Measurements from ENCODE around the gene ERF.
A peak's percentile ranks its signal among the peaks of the same experiment; 100 is the strongest.
"Not testable (repeated sequence)": the region's sequence is repeated elsewhere in the genome, so short reads cannot be mapped to it uniquely, and the experiment has no call there.

The ERF gene

DNA sequence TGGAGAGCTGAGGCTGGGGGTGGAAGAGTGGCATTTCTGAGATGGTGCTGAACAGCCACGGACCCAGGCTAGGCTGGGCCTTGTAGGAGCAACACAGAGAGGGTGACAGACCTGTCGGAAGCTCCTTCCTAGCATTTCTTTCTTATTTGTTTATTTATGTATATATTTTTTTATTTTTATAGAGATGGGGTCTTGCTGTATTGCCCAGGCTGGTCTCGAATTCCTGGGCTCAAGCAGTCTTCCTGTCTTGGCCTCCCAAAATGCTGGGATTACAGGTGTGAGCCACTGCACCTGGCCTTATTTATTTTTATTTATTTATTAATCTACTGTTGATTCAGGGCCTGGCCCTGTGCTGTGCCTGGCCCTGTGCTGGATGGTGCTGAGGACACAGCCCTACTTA lies 20.6 kb upstream of the ERF start:
- DNase-seq (ENCODE audit: low spot score) = no peak

DNA sequence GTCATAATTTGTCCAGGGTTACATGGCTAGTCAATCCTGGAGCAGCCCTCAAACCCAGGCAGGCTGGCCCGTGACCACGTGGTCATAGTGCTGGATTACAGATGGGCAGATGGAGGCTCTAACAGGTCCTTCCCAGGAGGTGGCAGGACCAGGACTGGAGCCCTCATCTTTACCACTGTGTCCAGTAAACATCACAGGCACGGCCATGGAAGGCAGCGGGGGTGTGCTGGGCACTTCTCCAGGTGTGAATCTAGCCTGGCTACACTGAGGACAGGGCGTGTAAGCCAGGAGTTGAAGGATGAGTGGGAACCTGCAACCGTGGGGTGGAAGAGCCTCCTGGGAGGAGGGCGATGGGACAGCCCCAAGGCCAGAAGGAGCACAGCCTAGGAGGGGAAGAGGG lies 20.2 kb upstream of the ERF start:
- DNase-seq (ENCODE audit: low spot score) = no peak

DNA sequence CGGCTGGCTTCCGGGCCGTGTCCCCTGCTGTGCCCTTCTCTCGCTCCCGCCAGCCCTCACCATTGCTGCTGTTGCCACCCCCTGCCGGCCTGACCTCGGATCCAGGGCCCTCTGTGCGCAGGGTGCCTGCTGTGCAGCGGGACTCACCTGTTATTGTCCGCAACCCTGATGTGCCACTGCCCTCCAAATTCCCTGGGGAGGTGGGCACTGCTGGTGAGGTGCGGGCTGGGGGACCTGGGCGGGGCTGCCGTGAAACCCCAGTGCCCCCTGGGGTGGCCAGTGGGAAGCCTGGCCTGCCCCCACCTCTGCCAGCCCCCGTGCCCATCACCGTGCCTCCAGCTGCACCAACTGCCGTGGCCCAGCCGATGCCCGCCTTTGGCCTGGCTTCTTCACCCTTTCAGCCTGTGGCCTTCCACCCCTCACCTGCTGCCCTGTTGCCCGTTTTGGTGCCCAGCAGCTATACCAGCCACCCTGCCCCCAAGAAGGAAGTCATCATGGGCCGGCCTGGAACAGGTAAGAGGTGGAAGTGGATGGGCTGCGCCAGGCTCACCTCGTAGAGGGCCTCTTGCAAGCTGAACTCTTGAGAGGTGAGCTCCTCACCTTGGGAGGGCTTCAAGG lies 19.2 kb upstream of the ERF start:
- no peak for DNase-seq (ENCODE audit: low spot score)

DNA sequence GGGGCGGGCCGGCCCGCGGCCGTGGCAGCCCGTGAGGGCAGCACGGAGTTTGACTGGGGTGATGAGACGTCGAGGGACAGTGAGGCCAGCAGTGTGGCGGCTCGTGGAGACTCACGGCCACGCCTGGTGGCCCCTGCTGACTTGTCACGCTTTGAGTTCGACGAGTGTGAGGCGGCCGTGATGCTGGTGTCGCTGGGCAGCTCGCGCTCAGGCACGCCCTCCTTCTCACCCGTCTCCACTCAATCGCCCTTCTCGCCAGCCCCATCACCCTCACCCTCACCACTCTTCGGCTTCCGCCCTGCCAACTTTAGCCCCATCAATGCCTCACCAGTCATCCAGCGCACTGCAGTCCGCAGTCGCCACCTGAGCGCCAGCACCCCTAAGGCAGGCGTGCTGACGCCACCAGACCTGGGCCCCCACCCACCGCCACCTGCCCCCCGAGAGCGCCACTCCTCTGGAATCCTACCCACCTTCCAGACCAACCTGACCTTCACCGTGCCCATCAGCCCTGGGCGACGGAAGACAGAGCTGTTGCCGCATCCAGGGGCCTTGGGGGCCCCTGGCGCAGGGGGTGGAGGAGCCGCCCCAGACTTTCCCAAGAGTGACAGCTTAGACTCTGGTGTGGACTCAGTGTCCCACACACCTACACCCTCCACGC lies 18.6 kb upstream of the ERF start:
- DNase-seq (ENCODE audit: low spot score) = no peak

DNA sequence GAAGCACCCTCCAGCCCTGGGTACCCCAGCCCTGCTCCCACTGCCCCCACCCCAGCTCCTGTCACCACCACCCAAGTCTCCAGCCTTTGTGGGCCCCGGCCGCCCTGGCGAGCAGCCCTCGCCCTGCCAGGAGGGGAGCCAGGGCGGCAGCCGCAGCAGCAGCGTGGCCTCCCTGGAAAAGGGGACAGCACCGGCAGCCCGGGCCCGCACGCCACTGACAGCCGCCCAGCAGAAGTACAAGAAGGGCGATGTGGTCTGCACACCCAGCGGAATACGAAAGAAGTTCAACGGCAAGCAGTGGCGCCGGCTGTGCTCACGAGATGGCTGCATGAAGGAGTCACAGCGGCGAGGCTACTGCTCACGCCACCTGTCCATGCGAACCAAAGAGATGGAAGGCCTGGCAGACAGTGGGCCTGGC lies 18.1 kb upstream of the ERF start:
- no peak for DNase-seq (ENCODE audit: low spot score)

DNA sequence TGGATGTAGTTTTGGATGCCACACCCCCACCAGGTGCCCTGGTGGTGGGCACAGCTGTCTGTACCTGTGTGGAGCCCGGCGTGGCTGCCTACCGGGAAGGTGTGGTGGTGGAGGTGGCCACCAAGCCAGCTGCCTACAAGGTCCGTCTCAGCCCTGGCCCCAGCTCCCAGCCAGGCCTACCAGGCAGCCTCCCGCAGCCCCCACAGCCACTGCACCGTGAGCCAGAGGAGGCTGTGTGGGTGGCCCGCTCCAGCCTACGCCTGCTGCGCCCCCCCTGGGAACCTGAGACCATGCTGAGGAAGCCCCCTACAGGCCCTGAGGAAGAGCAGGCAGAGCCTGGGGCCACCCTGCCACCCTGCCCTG lies 17.6 kb upstream of the ERF start:
- no peak for DNase-seq (ENCODE audit: low spot score)

DNA sequence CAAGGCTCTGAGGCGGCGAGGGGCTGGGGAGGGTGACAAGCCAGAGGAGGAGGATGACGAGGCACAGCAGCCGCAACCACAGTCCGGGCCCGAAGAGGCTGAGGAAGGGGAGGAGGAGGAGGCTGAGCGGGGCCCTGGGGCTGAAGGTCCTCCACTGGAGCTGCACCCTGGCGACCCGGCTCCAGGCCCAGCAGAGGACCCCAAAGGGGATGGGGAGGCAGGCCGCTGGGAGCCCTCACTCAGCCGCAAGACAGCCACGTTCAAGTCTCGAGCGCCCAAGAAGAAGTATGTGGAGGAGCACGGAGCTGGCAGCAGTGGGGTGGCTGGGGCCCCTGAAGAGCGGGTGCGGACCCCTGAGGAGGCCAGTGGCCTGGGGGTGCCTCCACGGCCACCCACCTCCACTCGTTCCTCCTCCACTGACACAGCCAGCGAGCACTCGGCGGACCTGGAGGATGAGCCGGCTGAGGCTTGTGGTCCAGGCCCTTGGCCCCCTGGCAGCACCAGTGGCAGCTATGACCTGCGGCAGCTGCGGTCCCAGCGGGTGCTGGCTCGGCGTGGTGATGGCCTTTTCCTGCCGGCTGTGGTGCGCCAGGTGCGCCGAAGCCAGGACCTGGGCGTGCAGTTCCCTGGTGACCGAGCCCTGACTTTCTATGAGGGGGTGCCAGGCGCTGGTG lies 17.1 kb upstream of the ERF start:
- no peak for DNase-seq (ENCODE audit: low spot score)

GRCh38 chr19:42271045-42271419 lies 16.1 kb upstream of the ERF start:
- DNase-seq (ENCODE audit: low spot score) = no peak

- no peak for DNase-seq (ENCODE audit: low spot score)
Observed at GRCh38 chr19:42270346-42271044, 15.6 kb upstream of the ERF start.

DNA sequence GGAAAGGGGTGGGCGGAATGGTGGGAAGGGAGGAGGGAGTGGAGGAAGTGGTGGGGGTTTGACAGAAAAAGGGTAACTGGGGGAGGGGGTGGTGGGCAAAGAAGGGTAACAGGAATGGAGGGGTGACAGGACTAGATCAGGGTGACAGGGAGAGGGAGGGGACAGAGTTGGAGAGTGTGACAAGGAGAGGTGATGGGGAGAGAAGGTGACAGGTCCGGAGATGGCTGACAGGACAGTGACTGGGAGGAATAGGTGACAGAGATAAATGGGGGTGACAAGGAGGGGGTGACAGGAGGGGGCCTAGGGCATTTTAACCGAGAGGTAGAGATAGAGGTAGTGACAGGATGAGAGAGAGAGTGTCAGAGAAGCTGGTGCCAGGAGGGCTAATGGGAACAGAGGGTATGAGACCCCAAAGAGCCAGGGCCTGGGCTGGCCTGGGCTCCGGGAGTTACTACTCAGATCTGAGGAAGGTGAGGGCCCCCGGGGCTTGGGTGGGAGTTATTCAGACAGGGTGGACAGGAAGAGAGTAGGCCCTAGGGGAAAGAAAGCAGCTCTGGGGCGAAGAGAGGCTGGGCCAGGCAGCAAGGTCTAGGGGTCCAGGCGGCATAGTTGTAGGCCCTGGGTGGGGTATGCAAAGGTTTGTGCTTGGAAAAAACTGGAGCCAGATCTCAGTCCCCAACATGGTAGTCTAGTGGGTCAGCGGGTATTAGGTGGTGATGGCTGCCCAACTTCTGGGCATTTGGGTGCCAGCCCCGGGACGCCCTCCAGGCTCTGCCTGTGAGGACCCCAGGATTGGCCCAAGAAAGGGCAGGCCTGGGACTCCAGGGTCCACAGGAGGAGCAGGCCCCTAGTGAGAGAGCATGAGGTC lies 14.8 kb upstream of the ERF start:
- DNase-seq (ENCODE audit: low spot score) = no peak

DNA sequence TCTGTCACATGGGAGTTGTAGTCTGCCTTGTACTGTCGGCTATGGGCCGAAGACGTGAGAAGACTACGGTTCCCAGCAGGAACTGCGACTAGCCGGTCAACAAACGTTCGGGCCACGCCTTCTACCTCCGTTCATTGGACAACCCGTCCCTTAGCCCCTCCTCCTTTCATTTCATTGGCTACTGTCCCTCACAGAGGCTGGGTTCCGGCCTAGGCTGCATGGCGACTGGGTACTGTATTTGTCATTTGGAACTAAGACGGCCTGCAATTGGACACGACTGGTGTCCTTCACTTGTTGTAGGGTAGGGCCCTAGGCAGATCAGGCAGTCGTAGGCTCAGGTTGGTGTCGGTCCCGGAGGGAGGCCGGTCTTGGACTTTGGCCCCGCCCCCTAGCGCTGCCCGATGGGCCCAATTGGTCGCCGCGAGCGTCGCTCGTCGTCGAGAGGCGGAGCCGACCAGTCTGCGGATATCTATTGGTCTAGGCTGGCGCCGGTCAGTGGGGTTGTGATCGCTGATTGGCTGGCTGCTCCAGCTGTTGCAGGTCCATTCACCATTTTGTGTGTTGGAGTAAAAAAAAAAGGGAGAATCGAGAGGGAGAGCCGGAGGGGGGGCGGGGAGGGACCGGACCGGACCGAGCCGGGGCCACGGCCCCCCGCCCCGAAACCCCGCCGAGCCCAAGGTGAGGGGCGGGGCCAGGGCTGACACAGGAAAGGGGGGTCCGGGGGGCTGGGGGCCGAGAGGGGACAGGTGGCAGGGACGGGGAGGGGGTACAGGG lies 14.0 kb upstream of the ERF start, which contains the start of gene CIC:
CIC (plus strand) TSS at position 549 of the 774 bp plus-strand sequence. CDS start 2,532 bp downstream, outside the sequence.
- peak; percentile 99 for DNase-seq (ENCODE audit: low spot score)

GRCh38 chr19:42268142-42268703 lies 13.3 kb upstream of the ERF start:
- peak; percentile 97 for DNase-seq (ENCODE audit: low spot score)

- DNase-seq (ENCODE audit: low spot score) = no peak
Observed at GRCh38 chr19:42267644-42268141, 12.8 kb upstream of the ERF start.

DNA sequence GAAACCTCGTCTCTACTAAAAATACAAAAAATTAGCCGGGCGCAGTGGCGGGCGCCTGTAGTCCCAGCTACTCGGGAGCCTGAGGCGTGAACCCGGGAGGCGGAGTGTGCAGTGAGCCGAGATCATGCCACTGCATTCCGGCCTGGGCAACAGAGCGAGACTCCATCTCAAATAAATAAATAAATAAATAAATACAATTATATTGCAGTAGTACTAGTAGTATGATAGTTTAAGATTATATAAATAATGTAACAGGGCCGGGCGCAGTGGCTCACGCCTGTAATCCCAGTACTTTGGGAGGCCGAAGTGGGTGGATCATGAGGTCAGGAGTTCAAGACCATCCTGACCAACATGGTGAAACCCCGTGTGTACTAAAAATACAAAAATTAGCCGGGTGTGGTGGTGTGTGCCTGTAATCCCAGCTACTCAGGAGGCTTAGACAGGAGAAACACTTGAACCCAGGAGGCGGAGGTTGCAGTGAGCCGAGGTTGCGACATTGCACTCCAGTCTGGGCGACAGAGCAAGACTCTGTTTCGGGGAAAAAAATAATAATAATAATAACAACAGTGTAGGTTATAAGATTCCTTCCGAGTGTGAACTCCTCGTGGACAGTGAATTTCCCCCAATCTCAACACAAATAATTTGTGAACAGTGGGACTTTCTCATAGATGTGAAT lies 12.1 kb upstream of the ERF start:
- not testable (repeated sequence) for DNase-seq (ENCODE audit: low spot score)

DNA sequence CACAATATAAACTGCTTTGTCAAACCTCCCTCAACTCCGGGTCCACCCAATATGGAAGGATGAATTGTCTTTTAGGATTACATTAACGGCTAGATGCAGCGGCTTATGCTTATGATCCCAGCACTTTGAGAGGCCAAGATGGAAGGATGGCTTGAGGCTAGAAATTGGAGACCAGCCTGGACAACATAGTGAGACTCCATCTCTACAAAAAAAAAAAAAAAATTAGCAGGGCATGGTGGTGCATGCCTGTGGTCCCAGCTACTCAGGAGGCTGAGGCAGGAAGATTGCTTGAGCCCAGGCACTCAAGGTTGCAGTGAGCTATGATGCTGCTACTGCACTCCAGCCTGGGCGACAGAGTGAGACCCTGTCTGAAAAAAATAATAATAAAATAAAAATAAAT lies 11.2 kb upstream of the ERF start:
- DNase-seq (ENCODE audit: low spot score) = not testable (repeated sequence)

DNA sequence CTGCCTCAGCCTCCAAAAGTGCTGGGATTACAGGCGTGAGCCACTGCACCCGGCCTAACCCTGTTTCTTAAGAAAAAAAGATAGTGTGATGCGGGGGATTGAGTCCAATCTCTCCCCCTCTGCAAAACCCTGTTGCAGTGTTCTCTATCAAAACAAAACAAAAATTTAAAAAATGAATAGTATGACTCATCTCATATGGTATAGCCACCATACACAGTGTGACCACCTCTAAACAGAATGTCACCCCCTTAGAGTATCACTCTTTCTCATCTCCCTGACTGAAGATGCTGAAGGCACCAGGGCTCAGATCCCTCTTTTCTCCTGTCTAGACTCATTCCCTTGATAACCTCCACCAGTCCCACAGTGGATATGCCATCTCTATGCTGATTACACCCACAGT lies 6.8 kb upstream of the ERF start:
- DNase-seq (ENCODE audit: low spot score) = no peak

DNA sequence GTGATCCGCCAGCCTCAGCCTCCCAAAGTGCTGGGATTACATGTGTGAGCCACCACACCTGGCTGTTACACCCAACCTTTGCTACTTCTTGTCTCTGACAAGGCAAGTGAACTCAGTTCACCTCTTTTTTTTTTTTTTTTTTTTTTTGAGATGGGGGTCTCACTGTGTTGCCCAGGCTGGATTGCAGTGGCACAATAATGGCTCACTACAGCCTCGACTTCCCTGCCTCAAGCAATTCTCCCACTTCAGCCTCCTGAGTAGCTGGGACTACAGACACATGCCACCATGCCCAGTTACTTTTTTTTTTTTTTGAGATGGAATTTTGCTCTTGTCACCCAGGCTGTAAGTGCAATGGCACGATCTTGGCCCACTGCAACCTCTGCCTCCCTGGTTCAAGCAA lies 2.9 kb upstream of the ERF start:
- not testable (repeated sequence) for DNase-seq (ENCODE audit: low spot score)

DNA sequence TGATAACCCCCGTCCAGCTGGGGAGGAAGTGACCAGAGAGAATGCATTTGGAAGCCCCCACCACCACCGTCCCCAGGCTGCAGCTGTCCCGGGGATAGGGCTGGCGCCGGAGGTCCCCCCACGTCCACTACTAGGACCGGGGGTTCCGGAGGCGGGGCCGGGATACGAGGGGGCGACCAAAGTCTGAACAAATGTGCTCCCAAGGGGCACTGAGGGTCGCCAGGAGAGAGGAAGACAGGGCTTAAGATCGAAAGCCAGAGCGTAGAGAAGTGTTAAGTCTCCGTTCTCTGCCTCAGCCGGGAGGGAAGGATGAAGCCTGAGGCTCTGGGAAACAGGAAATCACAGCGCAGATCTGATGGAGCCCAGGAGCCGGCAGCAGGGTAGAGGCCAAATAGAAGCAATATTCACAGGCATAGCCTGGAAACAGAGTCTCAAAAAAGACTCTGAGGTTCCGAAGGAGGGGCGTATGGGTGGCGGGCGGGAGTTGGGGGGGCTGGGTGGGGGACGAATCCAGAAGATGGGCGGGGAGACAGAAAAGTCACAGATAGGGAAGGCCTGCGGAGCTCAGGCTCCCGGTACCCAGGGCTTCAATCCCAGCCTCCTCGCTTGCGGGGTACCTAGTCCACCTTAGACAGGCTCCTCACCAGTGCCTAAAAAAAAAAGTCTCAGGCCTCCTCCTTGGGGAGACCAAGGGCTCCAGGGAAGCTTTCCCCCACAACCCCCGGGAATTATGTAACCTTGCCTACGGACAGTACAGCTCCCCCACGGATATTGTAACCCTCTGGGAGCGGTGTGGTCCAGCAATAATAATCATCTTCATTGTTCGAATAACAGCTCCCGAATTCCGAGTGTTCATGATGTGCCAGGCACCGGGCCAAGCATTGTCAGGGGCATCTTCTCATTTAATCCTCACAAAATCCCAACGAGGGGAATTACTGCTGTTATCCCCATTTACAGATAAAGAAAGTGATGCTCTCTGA lies 1.1 kb upstream of the ERF start:
- DNase-seq (ENCODE audit: low spot score) = no peak

Data from HuH-7 (cell line).